ENCODE measurements around the gene TWF2.

The TWF2 gene

DNA sequence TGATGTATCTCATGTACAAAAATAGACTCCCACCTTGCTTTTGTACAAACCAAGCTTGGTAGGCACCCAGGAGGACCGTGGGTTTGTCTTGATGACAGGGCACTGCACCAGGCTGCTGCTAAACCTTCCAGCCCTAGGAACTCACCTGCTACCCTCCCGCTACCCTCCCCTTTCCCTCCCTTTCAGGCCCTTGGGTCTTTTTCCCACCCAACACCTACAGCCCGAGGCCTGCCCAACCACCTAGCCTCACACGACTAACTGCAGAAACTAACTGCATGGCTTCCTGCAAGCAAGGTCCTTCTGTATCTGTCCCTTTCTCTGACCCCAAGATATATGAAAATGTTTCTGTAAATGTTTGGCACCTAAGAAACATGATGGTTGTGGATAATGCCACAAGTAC, 17.7 kb upstream of the TWF2 start:
- DNase-seq: peak; percentile 26

DNA sequence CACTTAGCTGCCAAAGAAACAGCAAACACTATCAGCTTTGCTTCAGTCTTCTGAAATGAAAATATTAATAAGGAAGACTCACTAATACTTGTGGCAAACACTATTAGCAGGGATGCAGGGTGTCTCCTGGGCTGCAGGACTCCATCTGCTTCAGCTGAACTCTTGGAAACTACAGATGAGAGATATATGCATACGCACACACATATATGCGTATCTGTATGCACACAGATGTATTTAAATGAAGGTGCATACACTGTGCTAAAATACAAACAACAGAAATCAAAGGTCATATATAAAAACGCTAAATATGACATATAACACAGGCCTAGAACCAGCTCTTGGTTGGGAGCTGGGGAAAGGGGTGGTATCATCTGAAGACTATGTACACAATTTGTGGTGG, 17.2 kb upstream of the TWF2 start:
- no peak for DNase-seq

DNA sequence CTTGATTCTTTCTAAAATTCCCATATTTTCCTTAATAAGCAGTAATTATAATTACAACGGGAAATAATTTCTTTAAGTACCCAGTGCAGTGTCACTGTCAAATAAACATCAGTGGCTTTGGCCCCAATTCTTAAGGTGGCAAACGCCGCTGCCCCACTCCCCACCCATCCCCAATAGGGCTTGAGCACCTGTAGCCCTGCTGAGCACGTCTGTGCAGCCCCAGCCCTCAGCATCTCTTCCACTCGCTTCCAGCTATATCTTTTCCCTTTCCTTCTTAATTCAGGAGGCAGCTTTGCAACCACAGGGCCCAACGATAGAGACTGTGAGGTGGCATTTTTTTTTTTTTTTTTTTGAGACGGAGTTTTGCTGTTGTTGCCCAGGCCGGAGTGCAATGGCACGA, 15.7 kb upstream of the TWF2 start:
- DNase-seq: peak; percentile 24

DNA sequence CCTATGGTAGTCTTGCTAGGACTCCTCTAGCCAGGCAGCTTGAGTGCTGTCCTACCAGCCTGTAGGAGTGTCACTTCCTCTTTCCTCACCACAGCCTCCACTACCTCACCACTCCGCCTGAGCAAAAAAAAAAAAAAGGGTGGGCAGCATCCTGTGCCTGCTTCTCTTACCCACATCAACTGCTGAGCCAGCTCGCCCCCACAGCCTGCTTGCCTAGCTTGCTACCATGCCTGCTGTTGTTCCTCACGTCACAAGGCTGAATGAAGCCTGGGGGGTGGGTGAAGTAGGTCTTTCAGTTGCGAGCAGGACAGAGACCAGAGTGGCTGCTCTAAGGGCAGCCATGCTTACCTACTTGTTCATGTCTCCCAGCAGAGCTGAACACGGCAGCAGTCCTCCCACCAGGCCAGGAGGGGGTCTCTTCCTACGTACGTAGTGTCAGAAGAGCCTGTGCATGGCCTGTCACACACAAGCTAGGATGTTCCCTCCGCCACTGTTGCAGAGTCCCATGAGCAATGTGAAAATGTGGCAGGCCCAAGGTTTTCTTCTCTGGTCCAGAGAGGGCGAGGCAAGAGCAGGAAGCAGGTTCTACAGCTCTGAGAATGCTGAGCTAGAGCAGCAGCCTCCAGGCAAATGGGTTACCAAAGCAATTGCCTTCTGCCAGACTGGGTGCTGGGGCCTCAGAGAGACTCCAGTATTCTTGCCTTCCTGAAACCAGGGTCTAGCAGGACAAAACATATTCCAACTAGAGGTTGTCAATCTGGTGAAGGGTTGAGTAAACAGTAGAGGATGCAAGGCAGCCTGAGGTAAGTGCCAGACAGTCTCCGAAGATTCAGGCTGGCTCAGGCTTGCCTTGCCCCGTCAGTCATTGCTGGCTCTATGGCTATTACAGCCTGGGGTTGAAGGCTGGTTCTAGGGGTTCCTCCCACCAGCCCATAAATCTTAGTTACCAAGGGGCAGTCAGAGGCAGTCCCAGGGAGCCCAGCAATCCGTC, 14.7 kb upstream of the TWF2 start:
- peak; percentile 60 for DNase-seq

DNA sequence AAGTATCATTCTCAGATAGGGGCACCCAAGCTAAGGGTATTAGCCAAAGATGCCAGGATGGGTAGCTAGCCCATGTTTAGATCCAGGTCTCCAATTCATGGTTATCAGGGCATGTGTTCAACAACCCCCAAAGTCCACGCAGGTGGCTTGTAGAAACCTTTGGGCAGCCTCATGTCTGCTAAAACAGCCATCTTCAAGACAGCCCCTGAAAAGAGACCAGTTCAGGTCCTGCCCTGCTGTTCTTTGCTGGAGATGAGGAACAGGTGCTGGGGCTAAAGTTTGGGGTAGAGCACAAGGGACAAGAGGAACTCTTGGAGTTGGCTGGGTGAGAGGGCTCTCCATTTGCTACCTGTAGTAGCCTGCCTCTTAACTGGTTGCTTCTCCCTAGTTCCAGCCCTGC, 11.2 kb upstream of the TWF2 start:
- no peak for DNase-seq

DNA sequence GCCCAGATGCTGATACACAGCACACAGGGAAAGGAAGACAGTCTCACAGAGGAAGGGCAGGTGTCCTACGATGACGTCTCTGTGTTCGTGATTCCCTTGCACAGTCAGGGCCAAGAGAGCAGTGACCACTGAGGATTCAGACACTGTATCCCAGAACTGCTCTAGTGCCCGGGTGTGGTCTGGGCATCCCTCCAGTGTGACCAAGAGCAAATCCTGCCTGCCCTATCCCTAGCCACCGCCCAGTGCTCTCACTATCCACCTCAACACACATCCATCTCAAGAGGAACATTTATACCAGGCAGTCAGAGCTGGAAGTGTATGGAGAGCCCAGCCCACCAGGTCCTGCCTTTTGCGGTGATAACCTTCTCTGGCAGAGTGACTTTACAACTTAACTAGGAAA, 10.7 kb upstream of the TWF2 start:
- DNase-seq: peak; percentile 21

DNA sequence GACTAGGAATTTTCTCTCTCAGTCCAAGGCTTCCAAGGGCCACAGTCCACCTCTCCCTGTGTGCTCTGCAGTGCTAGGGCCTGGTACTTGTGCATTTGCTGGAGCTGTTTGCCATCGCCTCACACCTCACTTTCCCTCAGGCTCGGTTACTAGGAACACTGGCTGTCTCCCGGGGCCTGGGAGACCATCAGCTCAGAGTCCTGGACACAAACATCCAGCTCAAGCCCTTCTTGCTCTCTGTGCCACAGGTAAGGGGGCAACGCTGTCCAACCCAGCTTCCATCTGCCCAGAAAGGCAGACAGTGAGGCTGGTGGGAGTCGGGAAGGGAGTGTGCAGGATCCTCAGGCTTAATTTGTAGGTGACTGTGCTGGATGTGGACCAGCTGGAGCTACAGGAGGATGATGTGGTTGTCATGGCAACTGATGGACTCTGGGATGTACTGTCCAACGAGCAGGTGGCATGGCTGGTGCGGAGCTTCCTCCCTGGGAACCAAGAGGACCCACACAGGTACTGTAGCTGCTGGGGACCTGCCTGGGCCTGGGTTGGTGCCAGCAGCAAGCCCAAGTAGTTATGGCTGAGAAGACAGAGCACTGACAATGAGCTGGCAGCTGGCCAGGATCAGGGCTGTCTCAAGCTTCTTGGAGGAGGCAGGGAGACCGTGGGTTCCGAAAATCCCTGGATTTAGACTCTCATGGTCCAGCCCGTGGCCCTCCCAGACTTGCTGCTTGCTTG, 10.0 kb upstream of the TWF2 start:
- DNase-seq: peak; percentile 29

DNA sequence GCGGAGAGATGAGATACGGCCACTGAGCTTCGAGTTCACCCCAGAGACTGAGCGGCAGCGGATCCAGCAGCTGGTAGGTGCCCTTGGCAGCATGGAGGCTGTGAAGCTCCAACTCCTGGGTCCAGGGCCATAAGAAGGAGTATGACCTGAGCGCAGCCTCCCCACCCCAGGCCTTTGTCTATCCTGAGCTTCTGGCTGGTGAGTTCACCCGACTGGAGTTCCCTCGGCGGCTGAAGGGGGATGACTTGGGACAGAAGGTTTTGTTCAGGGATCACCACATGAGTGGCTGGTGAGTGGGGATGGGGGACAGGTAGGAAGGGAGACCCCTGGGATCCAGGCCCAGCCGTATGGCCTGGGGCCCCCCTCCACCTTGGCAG, 9.2 kb upstream of the TWF2 start:
- peak; percentile 27 for DNase-seq

DNA sequence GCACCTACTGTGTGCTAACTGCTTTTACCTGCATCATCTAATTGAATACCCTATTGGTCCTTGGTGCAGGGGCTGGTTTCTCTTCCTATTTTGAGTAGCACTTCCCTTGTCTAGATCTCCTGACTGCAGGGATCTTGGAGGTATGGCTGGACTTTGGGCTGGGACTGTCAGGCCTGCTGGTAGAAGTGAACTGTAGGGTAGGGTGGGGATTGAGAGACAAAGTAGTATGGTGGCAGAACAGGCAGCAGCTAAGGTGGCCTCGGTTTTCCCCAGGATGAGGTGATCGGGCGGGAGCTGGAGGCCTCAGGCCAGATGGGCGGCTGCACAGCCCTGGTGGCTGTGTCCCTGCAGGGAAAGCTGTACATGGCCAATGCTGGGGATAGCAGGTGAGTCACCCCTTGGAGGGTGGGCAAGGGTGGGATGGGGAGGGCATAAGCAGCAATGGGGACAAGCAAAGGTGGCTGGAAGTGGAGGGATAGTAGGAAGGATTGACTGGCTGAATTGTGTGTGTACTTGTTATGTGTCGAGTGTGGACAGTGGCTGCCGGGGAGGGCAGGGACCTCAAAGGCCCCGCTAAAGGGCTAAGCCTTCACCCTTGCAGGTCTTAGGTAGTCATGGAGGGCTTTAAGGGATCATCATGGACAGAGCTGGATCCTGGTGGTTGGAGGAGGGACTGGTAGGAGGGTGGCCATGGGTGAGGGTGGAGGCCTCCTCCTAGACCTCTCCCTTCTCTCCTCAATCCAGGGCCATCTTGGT, 8.6 kb upstream of the TWF2 start:
- DNase-seq: peak; percentile 28

DNA sequence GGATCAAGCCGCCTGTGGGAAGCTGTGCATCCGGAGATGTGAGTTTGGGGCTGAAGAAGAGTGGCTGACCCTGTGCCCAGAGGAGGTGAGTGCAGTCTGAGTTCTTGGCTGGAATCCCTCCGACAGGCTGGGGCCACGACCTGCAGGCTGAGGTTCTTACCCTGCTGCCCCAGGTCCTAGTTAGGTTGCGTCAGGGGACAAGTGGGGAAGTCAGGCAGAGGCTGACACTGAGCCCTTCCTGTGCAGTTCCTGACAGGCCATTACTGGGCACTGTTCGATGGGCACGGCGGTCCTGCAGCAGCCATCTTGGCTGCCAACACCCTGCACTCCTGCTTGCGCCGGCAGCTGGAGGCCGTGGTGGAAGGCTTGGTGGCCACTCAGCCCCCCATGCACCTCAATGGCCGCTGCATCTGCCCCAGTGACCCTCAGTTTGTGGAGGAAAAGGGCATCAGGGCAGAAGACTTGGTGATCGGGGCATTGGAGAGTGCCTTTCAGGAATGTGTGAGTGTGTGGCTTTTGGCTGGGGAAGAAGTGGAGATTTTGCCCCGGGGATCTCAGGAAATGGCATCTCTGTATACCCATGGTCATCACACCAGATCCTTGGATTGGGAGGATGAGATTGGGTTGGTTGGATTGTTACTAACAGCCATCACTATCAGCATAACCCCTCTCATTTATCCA, 7.9 kb upstream of the TWF2 start:
- peak; percentile 36 for DNase-seq

DNA sequence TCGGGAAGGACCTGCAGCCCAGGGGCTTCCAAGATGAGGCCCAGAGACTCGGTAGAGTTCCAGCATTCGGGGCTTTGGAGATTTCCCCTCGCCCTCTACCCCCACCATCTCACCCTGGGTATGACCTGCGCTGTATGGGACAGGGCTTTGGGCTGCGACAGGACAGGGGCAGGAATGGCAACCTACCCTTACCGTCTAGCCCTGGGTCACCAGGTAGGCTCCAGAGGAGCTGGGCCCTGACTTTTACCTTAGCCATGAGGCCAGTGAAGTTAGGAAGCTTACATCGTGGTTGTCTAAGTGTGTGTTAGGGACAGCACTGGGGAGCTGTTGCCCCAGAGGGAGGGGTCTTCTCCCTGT, 7.3 kb upstream of the TWF2 start:
- no peak for DNase-seq

DNA sequence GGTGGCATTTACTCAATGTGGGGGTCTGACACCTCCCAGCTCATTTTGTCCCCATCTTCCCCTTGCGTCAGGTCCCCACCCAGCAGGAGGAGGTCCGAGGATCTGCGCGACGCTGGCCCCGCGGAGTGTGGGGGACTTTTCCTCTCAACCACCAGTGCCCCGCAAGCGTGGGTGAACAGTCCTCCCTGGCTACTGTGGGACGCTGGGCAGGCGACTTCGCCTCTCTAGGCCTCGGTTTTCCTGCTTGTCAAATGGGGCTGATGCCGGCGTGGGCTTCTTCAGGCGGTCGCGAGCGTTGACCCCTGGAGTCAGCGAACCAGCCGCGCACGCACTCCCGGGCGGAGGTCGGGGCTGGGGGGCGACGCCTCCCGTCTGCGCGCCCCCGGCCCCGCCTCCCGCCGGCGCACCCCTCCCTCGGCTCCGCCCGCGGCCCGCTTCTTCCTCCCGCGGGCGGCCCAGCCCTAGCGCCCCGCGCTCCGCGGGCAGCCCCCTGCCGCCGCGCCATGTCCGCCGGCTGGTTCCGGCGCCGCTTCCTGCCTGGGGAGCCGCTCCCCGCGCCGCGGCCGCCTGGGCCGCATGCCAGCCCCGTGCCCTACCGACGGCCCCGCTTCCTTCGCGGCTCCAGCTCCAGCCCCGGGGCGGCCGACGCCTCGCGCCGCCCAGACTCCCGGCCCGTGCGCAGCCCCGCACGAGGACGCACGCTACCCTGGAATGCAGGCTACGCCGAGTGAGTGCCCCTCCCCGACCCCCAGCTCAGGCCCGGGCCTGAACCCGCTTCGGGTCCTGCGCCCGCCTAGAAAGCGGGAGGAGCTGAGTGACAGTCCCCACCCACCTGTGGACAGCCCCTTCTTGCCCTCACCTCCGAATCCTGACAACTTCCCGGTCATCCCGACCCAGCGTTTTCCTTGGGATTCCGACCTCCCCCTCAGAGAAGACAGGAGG, 6.6 kb upstream of the TWF2 start, which contains the start of gene PPM1M:
Gene PPM1M, plus strand, starts transcription at position 438 of the 942 bp plus-strand sequence. Its CDS starts 66 bp downstream, at position 504.
- peak; percentile 68 for DNase-seq

DNA sequence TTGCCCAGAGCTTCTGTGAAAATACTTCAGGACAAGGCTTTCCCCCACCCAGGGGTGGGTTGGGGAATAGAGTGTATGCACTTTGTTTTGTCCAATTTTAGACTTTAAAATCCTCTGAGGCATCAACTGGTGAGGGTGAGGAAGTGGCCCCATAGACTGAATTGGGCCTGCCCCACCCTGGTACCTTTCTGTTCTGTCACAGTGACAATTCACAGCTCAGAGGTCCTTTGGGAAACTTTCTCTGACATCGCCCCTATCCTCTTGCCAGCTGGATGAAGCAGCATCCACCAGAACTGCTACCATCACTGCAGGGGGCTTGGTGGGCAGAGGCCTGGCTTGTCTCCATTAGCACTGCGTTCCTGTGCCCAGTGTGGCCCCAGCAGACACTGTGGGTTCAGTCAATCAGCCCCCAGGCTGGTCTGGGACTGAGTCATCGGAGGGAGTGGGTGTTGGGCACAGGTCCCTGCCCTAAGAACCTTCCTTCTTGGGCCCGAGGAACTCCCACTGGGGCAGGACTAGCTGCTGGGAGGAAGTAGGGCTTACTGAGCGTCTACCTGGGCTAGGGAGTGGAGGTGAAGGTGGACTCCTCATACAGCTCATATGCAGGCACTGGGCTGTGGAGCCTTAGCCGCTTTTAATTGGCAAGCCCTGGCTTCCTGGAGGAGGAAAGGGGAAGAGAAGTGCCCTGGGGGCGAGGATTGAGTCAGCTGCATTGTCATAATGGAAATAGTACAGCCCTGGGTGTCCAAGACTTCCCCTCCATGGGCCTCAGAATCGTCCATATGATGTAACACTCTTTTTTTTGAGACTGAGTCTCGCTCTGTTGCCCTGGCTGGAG, 5.1 kb upstream of the TWF2 start:
- DNase-seq: peak; percentile 50

DNA sequence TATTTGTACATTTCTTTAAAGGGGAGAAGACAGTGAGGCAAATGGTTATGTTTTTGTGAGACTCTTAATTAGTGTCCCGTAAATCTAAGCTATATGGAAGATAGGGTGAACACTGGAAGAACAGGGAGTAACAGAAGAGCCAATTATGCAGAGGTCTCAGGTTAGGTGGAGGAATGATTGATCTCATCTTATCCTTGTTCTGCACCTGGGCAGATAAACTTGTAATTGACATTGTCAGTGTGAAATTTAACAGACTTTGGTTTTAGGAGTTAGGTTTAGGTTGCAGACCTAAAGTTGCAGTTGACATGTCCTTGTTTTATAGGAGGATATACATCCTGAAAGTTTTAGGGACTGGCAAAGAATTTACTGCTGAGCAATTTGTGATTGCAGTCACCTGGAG, 3.1 kb upstream of the TWF2 start:
- DNase-seq: no peak

DNA sequence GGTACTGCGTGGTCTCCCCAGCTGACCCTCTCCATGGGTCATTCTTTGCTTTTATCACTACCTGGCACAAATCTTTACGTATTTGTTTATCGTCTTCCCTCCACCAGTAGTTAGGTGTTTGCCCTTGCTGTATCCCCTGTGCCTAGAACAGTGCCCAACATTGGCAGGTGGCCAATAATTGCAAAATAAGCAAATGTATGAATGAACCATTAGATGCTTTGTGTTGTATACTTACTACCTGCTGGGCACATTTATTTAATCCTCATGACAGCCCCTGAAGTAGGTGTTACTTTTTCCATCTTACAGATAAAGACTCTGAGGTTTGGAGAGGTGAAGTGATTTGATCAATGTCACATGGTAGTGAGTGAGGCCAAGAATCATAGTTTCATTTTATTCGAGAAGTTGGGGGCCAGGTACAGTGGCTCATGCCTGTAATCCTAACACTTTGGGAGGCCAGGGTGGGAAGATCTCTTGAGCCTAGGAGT, 2.0 kb upstream of the TWF2 start:
- DNase-seq: no peak

DNA sequence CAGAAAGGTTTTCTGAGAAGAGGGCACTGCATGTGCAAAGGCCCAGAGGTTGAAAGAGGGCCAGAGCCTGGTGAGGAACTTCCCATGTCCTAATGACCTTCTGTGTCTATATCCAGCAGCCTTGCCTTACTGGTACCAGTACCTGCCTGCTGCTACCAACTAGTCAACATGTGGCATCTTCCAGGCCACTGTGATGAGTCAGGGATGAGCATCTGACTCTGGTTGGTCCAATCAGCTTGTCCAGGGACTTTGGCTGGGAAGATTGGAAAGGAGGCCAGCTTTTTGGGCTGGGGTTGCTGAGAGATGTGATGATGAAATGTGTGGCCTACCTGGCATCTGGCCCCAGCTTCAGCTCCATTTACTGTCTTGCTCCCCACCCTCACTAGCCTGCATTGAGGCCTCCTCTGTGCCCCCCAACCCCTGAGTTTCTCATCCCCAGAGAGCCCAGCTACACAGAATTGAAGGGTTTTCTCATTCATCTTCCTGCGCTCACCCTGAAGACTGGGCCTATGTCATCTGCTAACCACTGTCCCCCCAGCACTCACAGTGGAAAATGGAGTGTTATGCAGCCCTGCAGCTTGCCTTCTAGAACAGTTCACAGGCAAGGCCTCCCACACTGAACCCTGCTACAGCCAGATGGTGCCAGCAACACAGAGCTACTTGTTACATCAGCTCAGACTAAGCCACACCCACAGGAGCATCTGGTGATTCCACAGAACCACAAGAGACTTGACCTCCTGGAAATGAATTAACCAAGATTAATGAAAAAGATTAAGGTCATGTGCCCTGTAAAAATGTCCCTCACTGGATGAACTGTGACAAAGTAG, 1.3 kb upstream of the TWF2 start:
- peak; percentile 48 for DNase-seq

DNA sequence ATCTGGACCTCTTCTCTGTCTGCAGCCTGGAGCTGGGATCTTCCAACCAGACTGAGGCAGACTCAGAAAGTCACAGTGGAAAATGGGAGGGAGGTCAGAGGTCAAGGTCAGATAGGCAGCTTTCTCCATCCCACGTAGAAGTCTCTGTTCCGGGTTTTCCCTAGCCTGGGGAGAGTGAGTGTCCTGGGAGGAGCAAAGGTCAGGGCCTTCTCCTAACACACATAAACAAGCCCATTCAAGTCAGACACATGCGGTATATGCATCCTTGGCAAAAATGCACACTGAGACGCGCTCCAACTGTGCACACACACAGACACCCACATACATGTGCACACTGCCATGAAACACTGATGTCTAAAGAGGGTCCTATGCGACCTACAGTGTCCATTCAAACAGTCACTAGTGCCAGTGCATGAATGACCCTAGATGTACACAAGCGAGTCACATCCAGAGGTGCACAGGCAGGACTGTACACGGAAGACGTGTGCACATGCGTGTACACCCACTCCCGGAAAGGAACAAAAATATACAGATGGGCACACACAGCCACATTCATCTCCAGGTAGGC, 681 bp downstream of the TWF2 start:
- DNase-seq: no peak

DNA sequence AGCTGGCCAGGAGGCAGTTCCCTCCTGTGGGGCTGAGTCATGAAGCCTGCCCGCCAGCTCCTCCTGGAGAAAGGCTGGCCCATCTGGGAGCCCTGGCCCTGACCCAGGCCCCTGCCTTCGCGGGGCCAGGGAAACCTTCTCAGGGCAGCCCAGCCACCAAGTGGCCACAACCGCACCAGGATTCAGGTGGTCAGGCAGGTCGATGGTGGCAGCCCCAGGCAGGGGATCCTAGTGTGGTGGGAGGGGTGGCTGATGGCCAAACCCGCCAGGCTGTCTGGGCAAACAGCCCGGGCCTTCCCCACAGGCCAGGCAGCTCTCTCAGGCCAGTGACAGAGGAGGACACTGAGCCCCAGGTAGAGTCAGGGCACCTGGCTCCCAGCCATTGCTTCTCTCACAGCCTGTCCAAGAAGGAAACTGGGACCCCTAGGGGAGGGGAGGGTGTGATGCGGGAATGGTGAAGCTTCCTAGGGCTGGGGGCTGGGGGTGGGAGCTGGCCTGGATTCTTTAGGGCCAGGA, 1.2 kb downstream of the TWF2 start:
- no peak for DNase-seq

All from activated CD4-positive, CD25-positive, alpha-beta regulatory T cell treated with anti-CD3 and anti-CD28 coated beads, Interleukin-2, amount 50 U/mL, for 72 hours (primary cell).